SK-N-SH (cell line): ENCODE measurements around the gene HSF2. TPM values are rescaled to one million over a fixed set of nuclear protein-coding genes. Genes with fewer than 3 reads are reported as not detected.

Experiments
- CTCF ChIA-PET: fragments of 300-600, 350-600 bp; formaldehyde crosslinking; extraction: SDS; loops from one replicate; lab custom pipeline; 2021; lab: Yijun Ruan, JAX
- POLR2A ChIA-PET: fragments of 350-600 bp; sonication (Branson Sonifier 250); formaldehyde crosslinking; extraction: SDS; loops from one replicate; lab custom pipeline; 2020; ENCODE audit warnings: antibody characterized with exemption, inconsistent platforms; lab: Yijun Ruan, JAX
- DNase-seq: peaks from one replicate; pipeline ENCODE4 v3.0.0; 2012
- H2AFZ ChIP-seq: fragments of 200-600 bp; sonication (generic); 2 replicates; pipeline ENCODE4 v1.8.1; 2016; ENCODE audit warnings: antibody characterized with exemption, mild to moderate bottlenecking, low read depth
- H3F3A ChIP-seq: fragments of 200-600 bp; sonication (generic); replicated peaks from 2 replicates; pipeline ENCODE3; 2016; ENCODE audit warnings: antibody characterized with exemption, mild to moderate bottlenecking; ENCODE audit not compliant: insufficient read depth
- H3K27ac ChIP-seq, 2 experiments: fragments of 200-500 bp in 1 of 2; fragments of 200-600 bp in 1 of 2; sonication (Bioruptor generic) in 1 of 2; sonication (generic), shearing (Covaris generic) in 1 of 2; 2 replicates each; pipeline versions ENCODE4 v1.5.1 to v1.6.1; 2014 to 2016; ENCODE audit warnings: low read depth in 2 of 2, inconsistent platforms in 1 of 2, low read length in 1 of 2, mild to moderate bottlenecking in 1 of 2, mixed read lengths in 1 of 2
- H3K27me3 ChIP-seq: fragments of 200-600 bp; sonication (generic), shearing (Covaris generic); 2 replicates; pipeline ENCODE4 v1.6.1; 2016; ENCODE audit warnings: mixed run types; ENCODE audit not compliant: insufficient read depth
- H3K36me3 ChIP-seq, 2 experiments: fragments of 200-500 bp in 1 of 2; fragments of 200-600 bp in 1 of 2; sonication (Bioruptor generic) in 1 of 2; sonication (generic) in 1 of 2; replicated peaks in 1 of 2; 2 replicates each; pipeline versions ENCODE3 to v1.5.1; 2014 to 2016; ENCODE audit warnings: low read length in 1 of 2, mild to moderate bottlenecking in 1 of 2; ENCODE audit not compliant: insufficient read depth in 2 of 2, control insufficient read depth in 1 of 2
- H3K4me1 ChIP-seq, 2 experiments: fragments of 200-500 bp in 1 of 2; fragments of 200-600 bp in 1 of 2; sonication (Bioruptor generic) in 1 of 2; sonication (generic), shearing (Covaris generic) in 1 of 2; 2 replicates each; pipeline versions ENCODE4 v1.5.1 to v1.6.1; 2014 to 2016; ENCODE audit warnings: low read depth in 1 of 2, low read length in 1 of 2, mixed run types in 1 of 2; ENCODE audit not compliant: insufficient read depth in 2 of 2, control insufficient read depth in 1 of 2
- H3K4me2 ChIP-seq: fragments of 200-600 bp; sonication (generic), shearing (Covaris generic); 2 replicates; pipeline ENCODE4 v1.6.1; 2017; ENCODE audit warnings: mixed run types
- H3K4me3 ChIP-seq, 2 experiments: fragments of 200-500 bp in 1 of 2; fragments of 200-600 bp in 1 of 2; sonication (Bioruptor generic) in 1 of 2; sonication (generic), shearing (Covaris generic) in 1 of 2; 2 replicates each; pipeline versions ENCODE4 v1.5.1 to v1.8.1; 2014 to 2016; ENCODE audit warnings: low read depth in 2 of 2, inconsistent platforms in 1 of 2, low read length in 1 of 2, mild to moderate bottlenecking in 1 of 2, mixed read lengths in 1 of 2, moderate library complexity in 1 of 2
- H3K79me2 ChIP-seq: fragments of 200-600 bp; sonication (generic); 2 replicates; pipeline ENCODE4 v1.8.1; 2017; ENCODE audit warnings: mild to moderate bottlenecking; ENCODE audit not compliant: insufficient read depth
- H3K9ac ChIP-seq: fragments of 200-600 bp; sonication (generic); 2 replicates; pipeline ENCODE4 v1.6.1; 2017; ENCODE audit warnings: mixed run types
- H3K9me2 ChIP-seq: fragments of 200-600 bp; sonication (generic); 2 replicates; pipeline ENCODE4 v1.6.1; 2017; ENCODE audit warnings: mixed run types
- H3K9me3 ChIP-seq: fragments of 200-600 bp; sonication (generic); 2 replicates; pipeline ENCODE4 v1.6.1; 2017; ENCODE audit warnings: mixed run types, mild to moderate bottlenecking, moderate library complexity
- H4K20me1 ChIP-seq: fragments of 200-600 bp; sonication (generic); 2 replicates; pipeline ENCODE4 v1.6.1; 2017; ENCODE audit warnings: mild to moderate bottlenecking, mixed run types; ENCODE audit not compliant: insufficient read depth
- ELF1 ChIP-seq: IDR thresholded peaks from 2 replicates; pipeline ENCODE4 v1.4.0; 2012
- EZH2phosphoT487 ChIP-seq: fragments of 200-600 bp; sonication (generic); IDR thresholded peaks from 2 replicates; pipeline ENCODE4 v1.6.1; 2017; ENCODE audit warnings: low read depth, mixed run types, mild to moderate bottlenecking, antibody characterized with exemption, moderate library complexity, borderline replicate concordance
- FOXJ3 ChIP-seq: sonication (generic); formaldehyde crosslinking; IDR thresholded peaks from 2 replicates; pipeline ENCODE4 v1.5.1; 2020; ENCODE audit warnings: mild to moderate bottlenecking, missing genetic modification reagents
- GATA2 ChIP-seq: sonication (generic); formaldehyde crosslinking; IDR thresholded peaks from 2 replicates; pipeline ENCODE4 v1.5.0; 2020; ENCODE audit warnings: mild to moderate bottlenecking, missing genetic modification reagents
- MEF2A ChIP-seq: IDR thresholded peaks from 2 replicates; pipeline ENCODE4 v1.4.0; 2012; ENCODE audit warnings: low read depth, borderline replicate concordance
- MXI1 ChIP-seq: IDR thresholded peaks from 2 replicates; pipeline ENCODE4 v1.6.1; 2012; ENCODE audit warnings: mild to moderate bottlenecking, low read depth, low read length, improper control_type of control experiment
- NFIC ChIP-seq: IDR thresholded peaks from 2 replicates; pipeline ENCODE4 v1.4.0; 2012; ENCODE audit warnings: borderline replicate concordance
- NRF1 ChIP-seq: IDR thresholded peaks from 2 replicates; pipeline ENCODE4 v1.6.1; 2012; ENCODE audit warnings: low read depth, mild to moderate bottlenecking, low read length
- RAD21 ChIP-seq: IDR thresholded peaks from 2 replicates; pipeline ENCODE4 v1.6.1; 2012; ENCODE audit warnings: mild to moderate bottlenecking, low read length
- RFX5 ChIP-seq: IDR thresholded peaks from 2 replicates; pipeline ENCODE4 v1.6.1; 2012; ENCODE audit warnings: mild to moderate bottlenecking, improper control_type of control experiment, low read length
- TAF1 ChIP-seq: IDR thresholded peaks from 2 replicates; pipeline ENCODE4 v1.6.1; 2012; ENCODE audit warnings: low read depth, mild to moderate bottlenecking, low read length, moderate library complexity, borderline replicate concordance
- TCF12 ChIP-seq: IDR thresholded peaks from 2 replicates; pipeline ENCODE4 v1.4.0; 2012
- TEAD4 ChIP-seq: IDR thresholded peaks from 2 replicates; pipeline ENCODE4 v1.4.0; 2012; ENCODE audit warnings: mild to moderate bottlenecking, borderline replicate concordance; ENCODE audit not compliant: insufficient read depth
- YY1 ChIP-seq: IDR thresholded peaks from 2 replicates; pipeline ENCODE4 v1.4.0; 2012; ENCODE audit warnings: low read depth, mild to moderate bottlenecking
- WGBS: methylation state at CpG from one replicate; pipeline ENCODE4 v1.1.6; 2017; ENCODE audit warnings: low lambda C conversion rate; 5-methylcytosine and 5-hydroxymethylcytosine counted together
- polyA plus RNA-seq, 3 experiments: library from polyadenylated mRNA; depleted of rRNA; stranded (reverse); fragments of >200 nt; gene quantifications; 2 replicates each; pipeline ENCODE4 v1.2.3, GENCODE V29; 2012
- TF ChIP-seq, protein P1 (sequence below): IDR thresholded peaks from 2 replicates; pipeline ENCODE4; 2012
- TF ChIP-seq, protein P2 (sequence below): fragments of 150-350 bp; IDR thresholded peaks from 2 replicates; pipeline ENCODE4 v1.6.1; 2016; ENCODE audit warnings: mild to moderate bottlenecking, low read depth, low read length

Gene HSF2
- polyA plus RNA-seq, 1 of the 3 experiments (the other 2 are of a cell fraction): 22.2 TPM

DNA sequence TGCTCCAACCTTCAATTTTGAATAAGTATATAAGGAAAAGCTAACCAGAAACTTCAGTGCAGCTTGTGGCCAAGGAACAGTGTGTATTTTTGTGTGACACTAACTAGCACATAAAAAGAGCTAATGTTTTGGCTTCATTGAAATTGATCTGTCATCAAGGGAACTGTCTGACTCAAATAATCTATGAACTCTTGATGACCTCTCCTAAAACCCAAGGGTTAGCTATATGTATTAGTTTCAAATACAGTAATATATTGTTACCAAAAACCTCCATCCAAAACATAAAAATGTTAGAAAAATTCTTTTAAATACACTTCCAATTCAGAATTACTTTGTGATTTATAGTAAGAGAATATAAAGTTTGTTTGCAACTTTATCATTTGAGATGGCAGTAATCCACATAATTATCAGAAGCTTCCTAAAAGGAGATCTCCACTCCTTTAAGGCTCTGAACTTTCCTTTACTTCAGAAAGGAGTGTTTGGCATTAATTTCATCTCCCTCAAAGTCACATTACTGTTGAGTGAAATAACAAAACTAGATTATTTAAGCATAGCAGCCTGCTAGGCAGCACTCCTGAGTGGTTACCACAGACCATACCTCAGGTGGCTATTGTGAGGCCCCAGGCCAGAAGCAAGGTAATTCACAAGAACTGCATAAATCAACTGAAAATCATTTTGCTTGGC lies 46.3 kb upstream of the HSF2 start (continued):
- TF ChIP-seq NRF1: no peak
- TF ChIP-seq RFX5: no peak
- no peak for TF ChIP-seq NFIC
- TF ChIP-seq TCF12: no peak

GRCh38 chr6:122360809-122361208 lies 38.6 kb upstream of the HSF2 start:
- Histone ChIP-seq H2AFZ (no peak overlapping the region), H3K27me3 (no peaks in the 10 kb centered on the region), H3K9ac (no peak overlapping the region), H4K20me1 (no peaks in the 10 kb centered on the region), H3K4me1 (peaks cover 0 to 6% of the 10 kb centered on the region in 2 experiments; a peak in 1 of 4 replicates), H3K9me2 (no peaks in the 10 kb centered on the region), H3K4me3 (no peak overlapping the region), H3F3A (no peaks in the 10 kb centered on the region), H3K9me3 (no peaks in the 10 kb centered on the region), H3K36me3 (no peaks in the 10 kb centered on the region), H3K79me2 (no peaks in the 10 kb centered on the region), H3K27ac (no peak overlapping the region), H3K4me2 (no peak overlapping the region)
- no peak for DNase-seq
- POLR2A ChIA-PET: no interaction called here
- CTCF ChIA-PET: interaction anchor here (0.9 to 1.9 kb wide), 2 partner anchors 10 to 12 kb away, joined by 3 to 5 read pairs; no protein-coding TSS in a partner anchor
- 61% methylated on average over 6 of the region's 11 CpGs for WGBS
- TF ChIP-seq MEF2A (no peak), GATA2 (CRISPR knock-in tag) (no peak), ELF1 (no peak), MXI1 (no peak), TAF1 (no peak), TEAD4 (no peak), EZH2phosphoT487 (no peak), TCF12 (no peak), FOXJ3 (no peak), RAD21 (no peak), YY1 (no peak)
- TF ChIP-seq, protein P1, sequence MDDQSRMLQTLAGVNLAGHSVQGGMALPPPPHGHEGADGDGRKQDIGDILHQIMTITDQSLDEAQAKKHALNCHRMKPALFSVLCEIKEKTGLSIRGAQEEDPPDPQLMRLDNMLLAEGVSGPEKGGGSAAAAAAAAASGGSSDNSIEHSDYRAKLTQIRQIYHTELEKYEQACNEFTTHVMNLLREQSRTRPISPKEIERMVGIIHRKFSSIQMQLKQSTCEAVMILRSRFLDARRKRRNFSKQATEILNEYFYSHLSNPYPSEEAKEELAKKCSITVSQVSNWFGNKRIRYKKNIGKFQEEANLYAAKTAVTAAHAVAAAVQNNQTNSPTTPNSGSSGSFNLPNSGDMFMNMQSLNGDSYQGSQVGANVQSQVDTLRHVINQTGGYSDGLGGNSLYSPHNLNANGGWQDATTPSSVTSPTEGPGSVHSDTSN: no peak
- TF ChIP-seq, protein P2, sequence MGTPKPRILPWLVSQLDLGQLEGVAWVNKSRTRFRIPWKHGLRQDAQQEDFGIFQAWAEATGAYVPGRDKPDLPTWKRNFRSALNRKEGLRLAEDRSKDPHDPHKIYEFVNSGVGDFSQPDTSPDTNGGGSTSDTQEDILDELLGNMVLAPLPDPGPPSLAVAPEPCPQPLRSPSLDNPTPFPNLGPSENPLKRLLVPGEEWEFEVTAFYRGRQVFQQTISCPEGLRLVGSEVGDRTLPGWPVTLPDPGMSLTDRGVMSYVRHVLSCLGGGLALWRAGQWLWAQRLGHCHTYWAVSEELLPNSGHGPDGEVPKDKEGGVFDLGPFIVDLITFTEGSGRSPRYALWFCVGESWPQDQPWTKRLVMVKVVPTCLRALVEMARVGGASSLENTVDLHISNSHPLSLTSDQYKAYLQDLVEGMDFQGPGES: no peak
